Liver (tissue), 9 donors: ENCODE measurements around the gene ATOX1. TPM values are rescaled to one million over a fixed set of nuclear protein-coding genes. Genes with fewer than 3 reads are reported as not detected.

Source experiments
- DNase-seq: peaks from one replicate; pipeline ENCODE4 v3.0.0-alpha.2; 2017; ENCODE audit warnings: low spot score
- H3K27ac ChIP-seq, 2 donors: one replicate each; pipeline ENCODE4 v1.7.0; 2013; ENCODE audit warnings: inconsistent platforms in 2 of 2, low read length in 2 of 2, control low read depth in 1 of 2, low read depth in 1 of 2, mild to moderate bottlenecking in 1 of 2
- H3K27me3 ChIP-seq, 4 donors: one replicate each; pipeline versions ENCODE4 v1.6.1 to v1.7.0; 2013; ENCODE audit warnings: low read length in 3 of 4, inconsistent platforms in 1 of 4, mild to moderate bottlenecking in 1 of 4, moderate library complexity in 1 of 4; ENCODE audit not compliant: control insufficient read depth in 4 of 4, insufficient read depth in 4 of 4
- H3K36me3 ChIP-seq, 4 donors: one replicate each; pipeline versions ENCODE4 v1.6.1 to v1.7.0; 2013; ENCODE audit warnings: low read length in 3 of 4, mild to moderate bottlenecking in 3 of 4, low read depth in 1 of 4, moderate library complexity in 1 of 4; ENCODE audit not compliant: control insufficient read depth in 4 of 4, insufficient read depth in 3 of 4
- H3K4me1 ChIP-seq, 4 donors: one replicate each; pipeline versions ENCODE4 v1.6.1 to v1.7.0; 2013; ENCODE audit warnings: low read length in 3 of 4, mild to moderate bottlenecking in 3 of 4, moderate library complexity in 1 of 4; ENCODE audit not compliant: control insufficient read depth in 4 of 4, insufficient read depth in 4 of 4
- H3K4me3 ChIP-seq, 3 donors: one replicate each; pipeline versions ENCODE4 v1.6.1 to v1.7.0; 2013; ENCODE audit warnings: low read length in 3 of 3, control low read depth in 1 of 3, low read depth in 1 of 3, mild to moderate bottlenecking in 1 of 3
- H3K9ac ChIP-seq, 2 donors: one replicate each; pipeline ENCODE4 v1.7.0; 2013; ENCODE audit warnings: low read length in 2 of 2, mild to moderate bottlenecking in 2 of 2, moderate library complexity in 2 of 2, control low read depth in 1 of 2, low read depth in 1 of 2
- H3K9me3 ChIP-seq, 4 donors: one replicate each; pipeline versions ENCODE4 v1.6.1 to v1.7.0; 2013; ENCODE audit warnings: low read length in 3 of 4; ENCODE audit not compliant: control insufficient read depth in 4 of 4
- ATF3 ChIP-seq: IDR thresholded peaks from 2 replicates; pipeline ENCODE4 v1.6.1; 2016; ENCODE audit warnings: antibody characterized with exemption
- CTCF ChIP-seq: fragments of 150-350 bp; IDR thresholded peaks from 2 replicates; pipeline ENCODE4 v1.5.1; 2017; ENCODE audit warnings: improper control_type of control experiment, low read depth, low read length; ENCODE audit not compliant: missing input control
- EGR1 ChIP-seq, 2 donors: IDR thresholded peaks; 2 replicates each; pipeline ENCODE4 v1.6.1; 2016 to 2018; ENCODE audit warnings: antibody characterized with exemption in 2 of 2, low read depth in 2 of 2
- FOXA1 ChIP-seq: IDR thresholded peaks from 2 replicates; pipeline ENCODE4 v1.6.1; 2016; ENCODE audit warnings: antibody characterized with exemption
- FOXA2 ChIP-seq: IDR thresholded peaks from 2 replicates; pipeline ENCODE4 v1.6.1; 2016; ENCODE audit warnings: antibody characterized with exemption
- GABPA ChIP-seq, 2 donors: IDR thresholded peaks in 1 of 2; conservative IDR thresholded peaks in 1 of 2; 2 replicates each; pipeline ENCODE4 v1.6.1; 2016; ENCODE audit warnings: antibody characterized with exemption in 2 of 2, mild to moderate bottlenecking in 1 of 2, moderate library complexity in 1 of 2
- HNF4A ChIP-seq, 2 donors: conservative IDR thresholded peaks; 2 replicates each; pipeline ENCODE4 v1.6.1; 2016; ENCODE audit warnings: antibody characterized with exemption in 2 of 2, mild to moderate bottlenecking in 2 of 2
- HNF4G ChIP-seq: IDR thresholded peaks from 2 replicates; pipeline ENCODE4 v1.6.1; 2016; ENCODE audit warnings: antibody characterized with exemption
- JUND ChIP-seq, 2 donors: IDR thresholded peaks; 2 replicates each; pipeline ENCODE4 v1.6.1; 2016; ENCODE audit warnings: antibody characterized with exemption in 2 of 2
- MAX ChIP-seq: IDR thresholded peaks from 2 replicates; pipeline ENCODE4 v1.6.1; 2016; ENCODE audit warnings: antibody characterized with exemption
- NR2F2 ChIP-seq: IDR thresholded peaks from 2 replicates; pipeline ENCODE4 v1.6.1; 2016; ENCODE audit warnings: antibody characterized with exemption
- RAD21 ChIP-seq, 2 donors: IDR thresholded peaks; 2 replicates each; pipeline ENCODE4 v1.6.1; 2016; ENCODE audit warnings: antibody characterized with exemption in 2 of 2, mild to moderate bottlenecking in 2 of 2
- REST ChIP-seq: IDR thresholded peaks from 2 replicates; pipeline ENCODE4 v1.6.1; 2016; ENCODE audit warnings: antibody characterized with exemption, mild to moderate bottlenecking
- RXRA ChIP-seq, 2 donors: IDR thresholded peaks; 2 replicates each; pipeline ENCODE4 v1.6.1; 2017 to 2018; ENCODE audit warnings: antibody characterized with exemption in 2 of 2, mild to moderate bottlenecking in 1 of 2
- SP1 ChIP-seq: IDR thresholded peaks from 2 replicates; pipeline ENCODE4 v1.6.1; 2018; ENCODE audit warnings: antibody characterized with exemption, mild to moderate bottlenecking
- TAF1 ChIP-seq: conservative IDR thresholded peaks from 2 replicates; pipeline ENCODE4 v1.6.1; 2016; ENCODE audit warnings: antibody characterized with exemption, mild to moderate bottlenecking
- YY1 ChIP-seq: IDR thresholded peaks from 2 replicates; pipeline ENCODE4 v1.6.1; 2016; ENCODE audit warnings: antibody characterized with exemption, mild to moderate bottlenecking
- ZBTB33 ChIP-seq: IDR thresholded peaks from 2 replicates; pipeline ENCODE4 v1.6.1; 2016; ENCODE audit warnings: antibody characterized with exemption
- WGBS: extraction: QIAGEN DNeasy Blood & Tissue Kit; methylation state at CpG from one replicate; pipeline ENCODE4 v1.1.7; 2013; 5-methylcytosine and 5-hydroxymethylcytosine counted together
- polyA plus RNA-seq, 2 donors: library from polyadenylated mRNA; stranded (reverse) in 1 of 2; unstranded in 1 of 2; fragments of 200-250 nt in 1 of 2; fragments of >200 nt in 1 of 2; fragmentation: Nextera tagmentation in 1 of 2; extraction: Ambion mirVana in 1 of 2; gene quantifications; one replicate each; pipeline versions ENCODE4 v1.2.1 to v1.2.3, GENCODE V29; 2013 to 2015
- total RNA-seq, 2 donors: library from RNA; depleted of rRNA; stranded (reverse); fragments of >200 nt; gene quantifications; one replicate each; pipeline ENCODE4 v1.2.3, GENCODE V29; 2014
- donor health status: healthy.
- donor health status: healthy.
- donor health status: healthy.
- donor health status: healthy.
- donor health status: healthy.

ATOX1 gene
- total and polyA plus RNA-seq, 4 donors = 25.9 to 307 (median 95.6) TPM

GRCh38 chr5:151743530-151743929 is 14.9 kb downstream of the ATOX1 start:
- no peaks in the 10 kb centered on the region for H3K27me3 ChIP-seq
- peaks cover 1 to 14% (median 7%) of the 10 kb centered on the region in 4 donors for H3K4me1 ChIP-seq
- H3K9me3 ChIP-seq = no peaks in the 10 kb centered on the region
- H3K36me3 ChIP-seq = peaks cover 0 to 13% (median 5%) of the 10 kb centered on the region in 4 donors
- no peak overlapping the region for H3K9ac ChIP-seq
- 95% methylated on average over 1 of the region's 1 CpG for WGBS
- no peak for TF ChIP-seq RXRA (IDR thresholded peaks at IDR 0.05)
- TF ChIP-seq REST = no peak
- TF ChIP-seq GABPA (IDR thresholded peaks at IDR 0.05 in 1 of 2, conservative IDR thresholded peaks at IDR 0.05 in 1 of 2) = no peak
- TF ChIP-seq JUND (IDR thresholded peaks at IDR 0.05) = no peak
- no peak for TF ChIP-seq TAF1
- TF ChIP-seq HNF4A (conservative IDR thresholded peaks at IDR 0.05) = no peak
- no peak for TF ChIP-seq NR2F2
- no peak for TF ChIP-seq SP1
- no peak for TF ChIP-seq FOXA1
- TF ChIP-seq CTCF = no peak
- TF ChIP-seq ATF3 = no peak
- TF ChIP-seq HNF4G = no peak
- TF ChIP-seq MAX = no peak
- no peak for TF ChIP-seq EGR1 (IDR thresholded peaks at IDR 0.05; ENCODE audit: low read depth in 2 of 2)
- no peak for TF ChIP-seq RAD21 (IDR thresholded peaks at IDR 0.05)
- no peak for TF ChIP-seq ZBTB33
- no peak for TF ChIP-seq YY1
- TF ChIP-seq FOXA2 = no peak
- no peak for DNase-seq
- no peak overlapping the region for H3K4me3 ChIP-seq
- no peak overlapping the region for H3K27ac ChIP-seq
